ENCODE measurements around the gene PRTN3.

The PRTN3 gene

GRCh38 chr19:824885-825284 is 15.9 kb upstream of the PRTN3 start:
- no peak for DNase-seq (ENCODE audit: extremely low spot score)
- ChIA-PET CTCF (no interaction called here), POLR2A (no interaction called here)
- TF ChIP-seq, protein P1, sequence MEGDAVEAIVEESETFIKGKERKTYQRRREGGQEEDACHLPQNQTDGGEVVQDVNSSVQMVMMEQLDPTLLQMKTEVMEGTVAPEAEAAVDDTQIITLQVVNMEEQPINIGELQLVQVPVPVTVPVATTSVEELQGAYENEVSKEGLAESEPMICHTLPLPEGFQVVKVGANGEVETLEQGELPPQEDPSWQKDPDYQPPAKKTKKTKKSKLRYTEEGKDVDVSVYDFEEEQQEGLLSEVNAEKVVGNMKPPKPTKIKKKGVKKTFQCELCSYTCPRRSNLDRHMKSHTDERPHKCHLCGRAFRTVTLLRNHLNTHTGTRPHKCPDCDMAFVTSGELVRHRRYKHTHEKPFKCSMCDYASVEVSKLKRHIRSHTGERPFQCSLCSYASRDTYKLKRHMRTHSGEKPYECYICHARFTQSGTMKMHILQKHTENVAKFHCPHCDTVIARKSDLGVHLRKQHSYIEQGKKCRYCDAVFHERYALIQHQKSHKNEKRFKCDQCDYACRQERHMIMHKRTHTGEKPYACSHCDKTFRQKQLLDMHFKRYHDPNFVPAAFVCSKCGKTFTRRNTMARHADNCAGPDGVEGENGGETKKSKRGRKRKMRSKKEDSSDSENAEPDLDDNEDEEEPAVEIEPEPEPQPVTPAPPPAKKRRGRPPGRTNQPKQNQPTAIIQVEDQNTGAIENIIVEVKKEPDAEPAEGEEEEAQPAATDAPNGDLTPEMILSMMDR (IDR thresholded peaks at IDR 0.05; ENCODE audit: control extremely low read depth, extremely low read depth, low read depth, missing control alignments), result no peak

GRCh38 chr19:825897-826644 is 14.7 kb upstream of the PRTN3 start:
- ChIA-PET POLR2A (no interaction called here), CTCF (interaction anchor here (1.1 to 1.3 kb wide), 2 partner anchors 30 to 56 kb away, joined by 3 read pairs; no protein-coding TSS in a partner anchor)
- DNase-seq (ENCODE audit: extremely low spot score), result no peak
- TF ChIP-seq, protein P1 (IDR thresholded peaks at IDR 0.05; ENCODE audit: control extremely low read depth, extremely low read depth, low read depth, missing control alignments), result no peak

DNA sequence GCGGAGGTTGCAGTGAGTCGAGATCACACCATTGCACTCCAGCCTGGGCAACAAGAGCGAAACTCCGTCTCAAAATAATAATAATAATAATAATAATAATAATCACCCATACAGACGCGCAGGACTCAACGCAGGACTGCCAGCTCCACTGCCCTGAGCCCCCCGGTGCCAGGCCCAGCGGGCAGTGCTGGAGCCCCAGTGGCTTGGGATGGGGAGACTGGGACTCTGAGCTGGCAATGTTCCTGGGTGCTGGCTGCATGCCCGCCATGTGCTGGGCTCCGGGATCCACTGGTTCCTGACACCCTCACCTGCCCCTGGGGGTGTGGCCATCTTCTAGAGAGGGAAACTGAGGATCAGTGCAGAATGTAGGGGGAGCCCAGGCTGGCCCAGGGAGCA is 13.5 kb upstream of the PRTN3 start:
- TF ChIP-seq, protein P1 (IDR thresholded peaks at IDR 0.05; ENCODE audit: control extremely low read depth, extremely low read depth, low read depth, missing control alignments), result no peak
- CTCF ChIA-PET, result interaction anchor here (1.1 kb wide), 1 partner anchor 29 kb away, joined by 3 read pairs; no protein-coding TSS in a partner anchor
- DNase-seq (ENCODE audit: extremely low spot score), result no peak
- POLR2A ChIA-PET, result no interaction called here

DNA sequence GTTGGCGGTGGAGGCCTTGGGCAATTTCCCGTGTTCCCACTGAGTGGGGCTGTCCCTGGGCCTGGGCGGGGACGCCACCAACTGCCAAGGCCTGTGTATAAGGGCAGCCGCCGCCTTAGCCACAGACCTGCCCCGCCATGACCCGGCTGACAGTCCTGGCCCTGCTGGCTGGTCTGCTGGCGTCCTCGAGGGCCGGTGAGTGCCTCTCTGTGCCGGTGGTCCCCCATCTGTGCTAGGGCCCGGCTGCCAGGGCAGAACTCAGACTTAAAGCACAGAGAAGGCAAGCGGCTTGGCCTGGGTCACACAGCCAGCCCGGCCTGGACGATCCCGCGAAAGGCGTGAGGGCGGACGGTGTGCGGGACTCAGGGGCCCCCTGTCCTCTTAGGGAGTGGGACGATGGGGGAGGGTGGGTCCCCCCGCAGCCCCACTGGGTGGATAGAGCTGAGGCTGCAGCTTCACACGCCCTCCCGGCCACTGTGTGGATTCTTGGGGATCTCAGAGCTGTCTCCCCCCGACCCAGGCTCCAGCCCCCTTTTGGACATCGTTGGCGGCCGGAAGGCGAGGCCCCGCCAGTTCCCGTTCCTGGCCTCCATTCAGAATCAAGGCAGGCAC is 13.0 kb upstream of the PRTN3 start, which contains the start of gene AZU1:
AZU1 (plus strand) TSS at position 128 of the 612 bp plus-strand sequence; CDS start at position 138, 10 bp downstream.
- ChIA-PET CTCF (no interaction called here), POLR2A (no interaction called here)
- DNase-seq (ENCODE audit: extremely low spot score), result no peak
- TF ChIP-seq, protein P1 (IDR thresholded peaks at IDR 0.05; ENCODE audit: control extremely low read depth, extremely low read depth, low read depth, missing control alignments), result no peak

GRCh38 chr19:829129-829758 is 11.6 kb upstream of the PRTN3 start:
- ChIA-PET POLR2A (no interaction called here), CTCF (no interaction called here)
- no peak for DNase-seq (ENCODE audit: extremely low spot score)
- TF ChIP-seq, protein P1 (IDR thresholded peaks at IDR 0.05; ENCODE audit: control extremely low read depth, extremely low read depth, low read depth, missing control alignments), result no peak

DNA sequence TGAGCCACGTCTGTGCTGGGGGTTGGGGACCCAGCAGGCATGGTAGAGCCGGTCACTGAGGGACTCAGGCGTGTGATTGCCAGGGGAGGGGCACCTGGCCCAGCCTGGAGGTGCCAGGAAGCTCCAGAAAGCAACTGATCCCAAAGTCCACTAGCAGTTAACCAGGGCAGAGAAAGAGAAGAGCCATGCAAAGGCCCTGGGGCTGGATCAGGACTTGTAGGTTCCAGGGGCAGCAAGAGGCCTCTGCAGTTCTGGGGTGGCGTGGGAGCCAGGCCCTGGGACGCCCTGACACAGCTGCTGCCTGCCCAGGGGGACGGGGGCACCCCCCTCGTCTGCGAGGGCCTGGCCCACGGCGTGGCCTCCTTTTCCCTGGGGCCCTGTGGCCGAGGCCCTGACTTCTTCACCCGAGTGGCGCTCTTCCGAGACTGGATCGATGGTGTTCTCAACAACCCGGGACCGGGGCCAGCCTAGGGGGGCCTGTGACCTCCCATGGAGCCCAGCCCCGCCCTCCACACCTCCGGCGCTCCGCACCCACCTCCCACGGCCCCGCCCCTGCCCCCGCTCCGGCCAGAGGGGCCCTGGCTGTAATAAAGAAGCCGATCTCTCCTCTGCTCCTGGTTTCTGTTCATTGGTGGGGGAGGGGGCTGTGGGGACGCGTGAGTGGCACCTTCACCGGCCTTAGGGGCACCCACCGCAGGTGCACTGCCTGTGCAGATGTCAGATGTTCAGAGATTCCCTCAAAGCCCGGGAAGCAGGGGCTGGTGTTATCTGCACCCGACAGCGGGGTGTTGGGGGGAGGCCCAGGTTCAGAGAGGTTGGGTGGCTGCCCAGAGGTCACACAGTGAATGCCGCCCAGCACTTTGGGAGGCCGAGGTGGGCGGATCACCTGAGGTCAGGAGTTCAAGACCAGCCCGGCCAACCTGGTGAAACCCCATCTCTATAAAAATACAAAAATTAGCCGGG is 9.1 kb upstream of the PRTN3 start:
- TF ChIP-seq, protein P1 (IDR thresholded peaks at IDR 0.05; ENCODE audit: control extremely low read depth, extremely low read depth, low read depth, missing control alignments), result no peak
- ChIA-PET POLR2A (no interaction called here), CTCF (no interaction called here)
- no peak for DNase-seq (ENCODE audit: extremely low spot score)

Data from GM10248 (cell line).